ENCODE results near the gene SMNDC1.
"Not testable (repeated sequence)": the region's sequence is repeated elsewhere in the genome, so short reads cannot be mapped to it uniquely, and the experiment has no call there.

Gene SMNDC1

DNA sequence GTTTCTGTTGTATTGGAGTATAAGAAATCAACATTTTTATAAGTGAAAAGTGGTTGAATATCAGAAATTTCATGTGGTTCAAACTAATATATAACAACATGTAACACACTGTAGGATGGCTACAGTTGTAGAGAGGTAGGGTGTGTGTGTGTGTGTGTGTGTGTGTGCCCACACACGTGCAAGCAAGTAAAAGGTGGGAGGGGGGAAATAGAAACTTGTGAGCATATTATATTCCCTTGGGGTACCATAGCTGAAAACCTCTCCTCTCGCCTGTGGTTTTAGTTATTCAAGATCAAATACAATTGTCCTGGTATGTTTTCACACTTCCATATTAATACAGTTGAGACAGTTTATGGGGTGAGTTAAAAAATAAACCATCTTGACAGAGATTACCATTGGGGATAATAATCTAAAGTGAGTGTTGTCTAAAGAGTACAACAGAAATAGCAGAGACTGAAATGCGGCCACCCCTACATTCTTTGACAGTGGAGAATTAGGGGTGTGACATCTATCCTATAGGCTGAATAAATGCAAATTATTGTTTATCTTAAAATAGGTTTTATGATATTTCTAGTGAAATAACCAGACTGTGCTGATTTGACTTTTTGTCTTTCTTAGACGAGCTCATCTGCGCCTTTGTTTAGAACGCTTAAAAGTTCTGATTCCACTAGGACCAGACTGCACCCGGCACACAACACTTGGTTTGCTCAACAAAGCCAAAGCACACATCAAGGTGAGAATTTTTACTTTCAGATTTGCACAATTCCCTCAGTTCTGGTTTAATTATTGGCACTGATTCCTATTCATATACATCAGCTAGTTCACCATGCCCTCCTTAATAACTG, 25.9 kb downstream of the SMNDC1 start:
- no peak for DNase-seq

DNA sequence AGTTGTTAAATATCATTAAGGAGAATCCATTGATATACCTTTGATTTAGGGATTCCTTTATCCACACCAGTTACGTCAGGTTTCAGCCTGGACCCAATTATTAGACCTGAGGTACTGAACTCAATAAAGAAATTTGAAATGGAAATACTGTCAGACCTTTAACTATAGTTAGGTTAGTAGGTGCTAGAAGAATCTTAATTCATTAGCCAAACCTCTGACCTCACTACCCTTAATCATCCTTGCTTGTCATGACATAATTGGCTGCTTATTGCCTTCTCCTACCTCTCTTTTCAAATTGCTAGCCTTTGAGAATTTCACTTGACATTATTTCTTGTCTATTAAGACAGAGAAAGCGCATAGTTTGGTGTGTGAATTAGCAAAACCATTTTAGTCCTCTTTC, 27.1 kb downstream of the SMNDC1 start:
- DNase-seq = no peak

DNA sequence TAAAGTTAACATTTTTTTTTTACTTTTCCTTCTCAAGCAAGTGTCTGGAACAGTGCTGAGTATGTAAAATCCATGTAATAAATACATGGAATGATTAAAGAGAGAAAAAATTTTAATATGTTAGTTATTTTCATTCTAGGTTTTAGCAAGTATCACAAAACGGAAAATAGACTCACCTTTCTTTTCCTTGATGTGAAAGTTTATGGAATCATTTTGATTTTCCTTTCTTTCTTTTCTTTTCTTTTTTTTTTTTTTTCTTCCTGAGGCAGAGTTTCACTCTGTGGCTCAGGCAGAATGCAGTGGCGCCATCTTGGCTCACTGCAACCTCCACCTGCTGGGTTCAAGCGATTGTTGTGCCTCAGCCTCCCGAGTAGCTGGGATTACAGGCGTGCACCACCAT, 28.1 kb downstream of the SMNDC1 start:
- DNase-seq = no peak

DNA sequence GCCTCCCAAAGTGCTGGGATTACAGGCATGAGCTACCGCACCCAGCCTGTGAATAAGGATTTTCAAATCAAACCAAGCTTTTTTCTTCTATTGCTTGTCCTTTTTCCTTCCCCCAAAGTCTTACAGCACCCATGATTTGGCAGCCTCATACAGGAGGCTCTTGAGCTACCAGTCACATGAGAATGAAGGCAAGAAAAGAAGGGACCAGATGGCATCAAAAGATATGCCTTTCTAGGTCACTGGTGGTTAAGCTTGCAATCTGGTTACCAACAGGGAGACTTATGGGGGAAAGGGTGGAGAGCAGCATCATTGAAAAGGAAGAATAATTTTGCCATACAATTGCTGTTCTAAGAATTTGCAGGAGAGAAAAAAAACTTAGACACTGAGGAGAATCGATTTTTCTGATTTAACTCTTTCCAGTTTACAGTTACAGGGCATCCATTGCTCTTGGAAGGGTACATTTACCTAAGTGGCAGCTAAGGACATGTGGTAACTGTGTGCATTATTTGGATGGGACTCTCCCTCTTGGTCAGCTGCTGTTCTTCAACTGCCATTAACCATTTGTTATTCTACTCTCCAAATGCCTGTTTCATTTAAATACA, 29.5 kb downstream of the SMNDC1 start:
- no peak for DNase-seq

DNA sequence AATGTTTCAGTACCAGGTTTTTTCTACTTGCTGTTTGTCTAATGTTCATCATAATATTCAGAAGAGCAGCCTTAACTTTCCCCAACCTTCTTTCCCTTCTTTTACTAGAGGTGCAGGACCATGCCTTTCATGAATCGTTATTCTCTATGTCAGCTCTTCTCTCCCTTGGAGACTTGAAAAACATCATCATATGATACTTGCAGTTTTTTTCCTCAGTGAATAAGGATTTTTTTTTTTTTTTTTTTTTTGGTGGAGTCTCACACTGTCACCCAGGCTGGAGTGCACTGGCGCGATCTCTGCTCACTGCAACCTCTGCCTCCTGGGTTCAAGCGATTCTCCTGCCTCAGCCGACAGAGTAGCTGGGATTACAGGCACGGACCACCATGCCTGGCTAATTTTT, 30.1 kb downstream of the SMNDC1 start:
- no peak for DNase-seq

DNA sequence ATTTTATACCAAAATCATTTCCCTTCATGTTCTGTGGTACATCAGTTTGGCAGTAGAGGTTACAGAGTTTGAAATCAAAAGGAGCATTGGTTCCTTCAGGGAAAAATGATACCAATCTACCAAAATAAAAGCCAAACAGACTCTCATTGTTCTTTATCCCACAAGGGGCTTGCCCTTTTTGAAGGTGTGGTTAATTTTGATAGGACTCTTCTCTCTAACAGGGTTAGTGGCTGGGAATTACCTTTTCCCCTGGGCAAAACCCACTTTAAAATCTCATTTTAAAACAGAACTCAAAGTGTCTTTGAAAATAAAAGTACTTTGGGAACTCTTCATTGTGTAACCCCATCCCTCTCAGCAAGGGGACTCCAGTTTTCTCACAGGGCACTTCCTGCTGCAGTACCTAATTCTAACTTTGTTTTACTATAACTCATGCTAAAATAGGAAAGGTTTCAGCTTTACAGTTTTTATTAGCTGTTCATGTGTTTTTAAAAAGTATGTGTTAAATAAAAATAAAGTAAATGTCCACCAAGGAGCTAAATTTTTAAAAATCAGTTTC, 30.6 kb downstream of the SMNDC1 start:
- no peak for DNase-seq

DNA sequence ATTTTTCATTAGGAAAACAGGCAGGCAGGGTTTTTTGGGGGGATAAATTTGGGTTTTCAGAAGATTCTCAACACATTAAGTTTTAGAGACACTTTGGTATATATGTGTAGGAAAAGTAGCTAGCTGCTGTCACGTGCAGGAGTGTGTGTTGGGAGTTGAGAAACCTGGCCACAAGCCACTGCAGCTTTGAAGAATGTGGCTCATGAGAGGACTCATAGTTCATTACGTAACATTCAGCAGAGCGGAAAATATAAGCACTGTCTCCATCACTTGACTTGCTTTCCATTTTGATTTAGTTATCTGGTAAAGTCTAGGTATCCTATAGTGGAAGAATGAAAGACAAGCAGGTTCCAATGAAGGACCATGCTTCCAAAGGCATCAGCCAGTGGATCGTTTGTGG, 31.2 kb downstream of the SMNDC1 start:
- DNase-seq = peak; percentile 21

DNA sequence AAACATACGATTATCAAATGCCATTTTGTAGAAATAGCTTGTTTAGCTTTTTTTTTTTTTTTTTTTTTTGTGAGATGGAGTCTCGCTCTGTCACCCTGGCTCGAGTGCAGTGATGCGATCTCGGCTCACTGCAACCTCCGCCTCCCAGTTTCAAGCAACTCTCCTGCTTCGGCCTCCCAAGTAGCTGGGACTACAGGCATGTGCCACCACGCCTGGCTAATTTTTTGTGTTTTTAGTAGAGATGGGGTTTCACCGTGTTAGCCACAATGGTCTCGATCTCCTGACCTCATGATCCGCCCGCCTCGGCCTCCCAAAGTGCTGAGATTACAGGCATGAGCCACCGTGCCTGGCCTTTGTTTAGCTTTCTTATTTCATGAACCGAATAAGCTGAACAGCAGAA, 31.7 kb downstream of the SMNDC1 start:
- not testable (repeated sequence) for DNase-seq

DNA sequence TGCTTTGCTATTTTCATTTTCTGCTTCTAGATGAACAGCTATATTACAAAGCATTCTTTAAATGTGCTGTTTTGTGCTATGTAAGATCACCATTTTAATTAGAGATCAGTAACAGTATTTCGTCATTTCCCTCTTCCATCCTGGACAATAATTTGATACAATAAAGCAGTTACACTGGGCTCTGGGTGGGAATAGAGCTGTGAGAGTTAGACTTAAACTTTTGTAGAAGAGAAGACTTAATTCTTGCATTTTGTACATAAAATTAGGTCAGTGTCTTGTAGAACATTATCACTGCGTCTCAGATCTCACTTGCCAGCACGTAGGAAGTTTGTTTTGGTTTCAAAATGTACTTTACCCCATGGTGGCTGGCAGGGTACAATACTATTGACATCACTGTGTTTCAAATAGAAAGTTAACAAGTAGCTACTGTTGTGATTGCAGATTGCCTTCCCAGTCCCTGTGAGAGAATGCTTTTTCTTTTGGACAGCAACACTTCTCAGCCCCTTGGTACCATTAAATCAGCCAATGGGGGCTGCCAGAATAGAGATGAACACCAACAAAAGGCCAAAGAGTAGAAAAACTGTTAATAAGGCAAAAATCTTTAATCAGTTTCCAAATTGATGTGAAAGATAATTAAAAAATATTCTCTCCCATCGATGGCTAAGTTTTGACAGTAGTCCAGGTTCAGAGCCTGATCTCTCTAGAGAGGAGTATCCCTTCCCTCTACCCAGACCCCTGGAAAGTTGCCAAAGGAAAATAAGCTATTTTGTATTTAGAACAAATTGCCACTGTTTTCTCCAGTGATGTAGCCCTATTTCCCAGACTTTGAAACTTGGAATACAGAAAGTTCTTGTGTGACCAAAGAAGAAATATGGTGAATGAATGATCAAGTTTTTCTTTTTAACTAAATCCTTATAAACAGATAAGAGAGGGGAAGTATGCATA, 35.1 kb downstream of the SMNDC1 start:
- DNase-seq = no peak

DNA sequence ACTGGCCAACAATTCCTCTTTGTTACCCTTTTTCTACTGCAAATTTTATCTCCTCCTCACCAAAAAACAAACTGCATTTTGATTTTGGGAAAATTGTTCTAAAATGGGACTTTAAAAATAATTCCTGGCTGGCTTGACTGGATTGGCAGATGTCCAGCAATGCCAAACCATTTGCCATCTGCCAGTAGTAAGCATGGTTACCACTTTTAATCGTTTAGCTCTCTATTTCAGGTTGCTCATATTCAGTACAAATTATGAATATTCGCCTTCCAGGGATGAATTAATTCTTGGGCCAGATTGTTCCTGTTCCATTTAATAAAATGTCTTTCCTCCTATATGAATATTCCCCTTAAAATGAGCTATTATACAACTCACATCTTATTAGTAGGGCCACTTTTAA, 35.7 kb downstream of the SMNDC1 start:
- no peak for DNase-seq

DNA sequence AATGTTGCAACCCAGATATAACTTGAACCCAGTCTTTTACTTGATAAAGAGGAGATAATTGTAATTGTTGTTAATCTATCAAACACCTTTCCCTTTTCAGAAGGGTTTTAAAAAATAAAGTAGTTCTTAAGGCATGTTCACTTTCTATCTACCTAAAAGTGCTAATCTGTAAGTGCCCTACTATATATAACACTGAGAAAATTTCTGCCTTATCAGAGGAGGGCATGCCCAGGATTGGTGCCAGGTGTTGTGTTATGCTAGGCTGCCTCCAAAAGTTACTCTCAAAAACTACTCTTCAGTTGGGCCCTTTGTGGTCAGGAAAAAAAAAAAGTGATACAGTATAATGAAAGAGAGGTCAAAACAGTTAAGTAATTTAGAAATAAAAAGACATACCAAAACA, 36.3 kb downstream of the SMNDC1 start:
- DNase-seq = no peak

DNA sequence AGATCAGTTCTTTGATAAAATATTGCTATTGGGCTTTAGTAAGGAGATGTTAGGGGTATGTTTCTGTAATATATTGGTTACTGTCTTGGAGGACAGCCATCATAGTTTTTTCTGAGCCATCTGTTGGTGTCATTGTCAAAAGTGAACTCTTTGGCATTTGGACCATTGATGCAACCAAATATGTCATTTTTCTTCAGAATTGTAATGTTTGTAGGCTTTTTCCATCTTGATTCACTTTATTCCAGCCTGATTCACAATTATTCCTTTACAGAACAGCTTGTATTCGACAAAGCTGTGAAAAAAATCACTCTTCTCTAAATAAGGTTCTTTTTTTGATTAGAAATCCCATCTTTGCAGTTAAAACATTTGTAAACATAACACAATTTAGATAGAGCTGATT, 37.4 kb downstream of the SMNDC1 start:
- DNase-seq = no peak

DNA sequence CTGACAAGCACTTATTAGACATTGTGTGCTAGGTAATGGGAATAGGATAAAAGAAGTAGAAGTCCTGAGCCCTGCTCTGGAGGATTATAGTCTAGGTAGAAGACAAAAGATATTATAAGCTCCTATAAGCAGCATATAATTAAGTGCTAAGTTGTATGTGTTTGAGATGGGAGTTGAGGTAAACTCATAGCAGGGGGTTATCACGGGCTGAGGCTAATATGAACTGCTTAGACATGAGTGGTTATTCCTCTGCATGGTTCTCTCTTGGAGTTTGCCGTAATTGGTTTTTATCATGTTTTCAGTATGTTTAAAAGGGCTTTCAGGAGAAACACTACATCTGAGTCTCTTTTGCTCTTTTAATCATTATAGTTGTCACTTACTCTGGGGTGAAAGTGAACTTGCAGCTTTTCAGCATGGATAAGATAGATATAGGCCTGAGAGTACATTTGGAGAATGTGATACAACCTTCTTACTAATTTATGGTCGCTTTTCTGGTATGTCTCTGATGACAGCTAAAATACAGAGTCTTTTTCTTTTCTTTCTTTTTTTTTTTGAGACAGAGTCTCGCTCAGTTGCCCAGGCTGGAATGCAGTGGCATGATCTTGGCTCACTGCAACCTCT, 39.0 kb downstream of the SMNDC1 start:
- no peak for DNase-seq

DNA sequence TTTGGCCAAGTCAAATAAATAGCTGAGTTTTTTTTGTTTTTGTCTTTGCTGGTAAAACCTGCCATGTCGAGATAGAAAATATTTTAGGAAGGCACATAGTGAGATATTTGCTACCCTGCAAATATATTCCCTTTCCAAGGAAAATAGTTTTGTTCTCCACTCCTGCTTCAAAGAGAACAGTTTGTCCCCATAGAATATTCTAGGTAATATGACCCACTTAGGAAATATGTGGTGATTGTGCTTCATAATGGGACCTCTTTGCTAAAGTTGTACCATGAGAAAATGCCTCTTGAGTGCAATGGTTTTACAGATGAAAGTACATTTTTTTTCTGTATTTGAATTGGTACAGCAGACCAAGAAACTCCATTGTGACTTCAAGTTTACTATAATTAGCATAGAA, 41.6 kb downstream of the SMNDC1 start:
- no peak for DNase-seq

DNA sequence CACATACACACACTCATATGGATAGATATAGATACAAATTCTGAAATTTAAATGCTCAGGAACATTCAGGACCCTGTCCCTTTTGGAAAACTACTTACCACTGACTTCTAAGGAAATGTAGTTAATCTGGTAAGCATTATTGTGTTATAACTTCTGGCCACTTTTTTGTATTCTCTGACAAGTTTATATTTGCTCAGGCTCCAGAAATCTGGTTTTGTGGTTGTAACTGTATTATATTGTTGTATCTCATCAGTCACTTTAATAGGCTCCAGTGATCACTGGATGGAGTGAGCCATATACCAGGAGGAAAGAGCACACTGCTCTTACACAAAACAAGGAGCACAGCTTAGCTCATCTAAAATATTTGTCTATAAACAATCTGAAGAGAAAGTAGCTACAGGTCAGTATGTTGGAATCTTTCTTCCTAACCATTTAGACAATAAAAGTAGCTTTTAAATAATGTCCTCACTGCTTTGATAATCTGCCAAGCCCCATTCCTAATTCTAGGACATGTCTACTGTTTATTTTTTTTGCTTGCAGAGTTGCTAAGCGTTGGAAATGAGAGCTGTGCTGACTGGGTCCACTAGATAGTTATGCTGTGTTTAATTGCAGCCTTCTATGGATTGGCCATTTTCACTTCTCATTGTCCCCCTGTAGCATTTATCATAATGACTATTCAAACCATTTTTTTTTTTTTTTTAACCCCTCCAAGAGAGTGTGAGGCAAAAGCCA, 43.8 kb downstream of the SMNDC1 start:
- DNase-seq = no peak

DNA sequence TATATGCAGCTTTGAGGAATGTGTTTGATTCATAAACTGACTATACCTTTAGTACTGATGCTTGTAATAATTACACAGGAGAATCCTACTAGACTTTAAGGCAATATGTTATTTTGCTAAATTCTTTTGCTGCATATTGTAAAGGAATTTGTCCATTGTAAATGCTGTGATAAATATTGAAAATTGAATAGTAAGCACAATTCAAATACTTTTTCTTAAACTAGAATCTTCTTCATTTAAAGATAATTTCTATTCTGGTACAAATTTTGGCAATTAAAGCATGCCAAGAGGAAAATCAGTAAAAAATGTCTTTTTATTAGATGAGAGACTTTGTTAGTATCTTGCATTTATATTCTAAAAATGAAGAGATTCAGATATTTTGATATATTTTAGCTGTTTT, 45.4 kb downstream of the SMNDC1 start:
- no peak for DNase-seq

DNA sequence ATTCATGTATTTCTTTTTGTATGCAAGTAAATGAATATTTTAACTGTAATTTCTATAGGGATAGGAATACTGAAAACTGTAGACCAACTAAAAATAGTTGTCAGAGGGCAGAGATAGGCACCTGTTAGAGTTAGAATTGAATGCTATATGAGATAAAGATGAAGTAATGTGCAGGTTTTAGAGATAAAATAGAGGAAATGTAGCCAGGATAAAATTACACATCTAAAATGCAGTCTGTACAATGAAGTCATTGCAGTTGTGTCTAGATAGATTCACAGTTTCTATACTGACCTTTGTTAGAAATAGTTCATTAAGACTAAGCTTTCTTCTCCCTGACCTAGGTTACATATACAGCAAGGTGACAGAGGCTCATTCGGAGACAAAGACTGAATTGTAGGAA, 46.2 kb downstream of the SMNDC1 start:
- no peak for DNase-seq

DNA sequence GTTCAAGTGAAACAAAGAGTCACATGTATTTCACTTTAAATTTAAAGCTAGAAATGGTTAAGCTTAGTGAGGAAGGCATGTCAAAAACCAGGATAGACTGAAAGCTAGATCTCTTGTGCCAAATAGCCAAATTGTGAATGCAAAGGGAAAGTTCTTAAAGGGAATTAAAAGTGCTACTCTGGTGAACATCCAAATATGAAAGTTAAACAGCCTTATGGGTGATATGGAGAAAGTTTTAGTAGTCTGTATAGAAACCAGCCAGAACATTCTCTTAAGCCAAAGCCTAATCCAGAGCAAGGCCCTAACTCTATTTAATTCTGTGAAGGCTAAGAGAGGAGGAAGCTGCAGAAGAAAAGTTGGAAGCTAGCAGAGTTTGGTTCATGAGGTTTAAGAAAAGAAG, 50.3 kb downstream of the SMNDC1 start:
- DNase-seq = no peak

DNA sequence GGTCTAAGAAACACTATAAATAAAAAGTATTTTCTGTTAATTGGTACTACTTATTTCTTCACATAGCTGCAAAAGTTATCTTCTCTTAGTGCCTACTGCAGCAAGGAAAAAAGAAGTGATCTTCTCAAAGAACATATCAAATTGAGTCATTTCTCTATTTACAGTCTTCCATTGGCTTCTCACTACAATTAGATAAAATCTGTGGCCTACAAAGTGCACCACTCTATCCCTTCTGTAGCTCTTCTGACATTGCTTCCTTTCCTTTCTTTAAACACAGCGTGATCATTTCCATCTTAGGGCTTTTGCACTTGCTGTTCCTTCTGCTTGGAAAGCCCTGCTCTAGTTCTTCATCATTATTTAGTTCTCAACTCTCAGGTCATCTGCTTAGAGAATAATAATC, 52.6 kb downstream of the SMNDC1 start:
- DNase-seq = no peak

DNA sequence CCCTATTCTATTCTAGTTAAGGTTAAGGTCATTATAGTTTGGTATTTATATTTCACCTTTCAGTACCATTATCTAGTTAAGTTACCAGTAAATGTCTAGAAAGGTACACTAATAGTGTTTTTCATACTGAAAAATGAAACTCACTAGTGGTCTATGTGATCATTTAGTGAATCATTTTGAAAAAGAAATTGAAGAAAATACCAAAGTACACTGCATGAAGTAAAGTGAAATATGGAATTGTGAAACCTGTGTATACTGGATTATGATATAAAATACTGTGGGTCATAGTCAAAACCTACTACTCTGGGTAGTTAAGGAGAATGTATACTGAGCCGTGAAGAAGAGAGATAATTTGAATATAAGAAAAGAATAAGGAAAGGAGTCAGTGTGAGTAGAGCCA, 53.3 kb downstream of the SMNDC1 start:
- not testable (repeated sequence) for DNase-seq

DNA sequence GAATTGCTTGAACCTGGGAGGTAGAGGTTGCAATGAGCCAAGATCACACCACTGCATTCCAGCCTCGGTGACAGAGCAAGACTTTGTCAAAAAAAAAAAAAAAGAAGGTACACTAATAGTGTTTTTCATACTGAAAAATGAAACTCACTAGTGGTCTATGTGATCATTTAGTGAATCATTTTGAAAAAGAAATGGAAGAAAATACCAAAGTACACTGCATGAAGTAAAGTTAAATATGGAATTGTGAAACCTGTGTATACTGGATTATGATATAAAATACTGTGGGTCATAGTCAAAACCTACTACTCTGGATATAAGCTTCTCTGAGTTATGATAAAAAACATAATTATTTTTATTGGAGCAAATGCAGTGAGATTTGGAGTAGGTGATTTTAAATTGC, 55.2 kb downstream of the SMNDC1 start:
- DNase-seq = not testable (repeated sequence)

DNA sequence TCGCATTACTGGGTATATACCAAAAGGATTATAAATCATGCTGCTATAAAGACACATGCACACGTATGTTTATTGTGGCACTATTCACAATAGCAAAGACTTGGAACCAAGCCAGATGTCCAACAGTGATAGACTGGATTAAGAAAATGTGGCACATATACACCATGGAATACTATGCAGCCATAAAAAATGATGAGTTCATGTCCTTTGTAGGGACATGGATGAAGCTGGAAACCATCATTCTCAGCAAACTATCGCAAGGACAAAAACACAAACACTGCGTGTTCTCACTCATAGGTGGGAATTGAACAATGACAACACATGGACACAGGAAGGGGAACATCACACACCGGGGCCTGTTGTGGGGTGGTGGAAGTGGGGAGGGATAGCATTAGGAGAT, 56.9 kb downstream of the SMNDC1 start:
- not testable (repeated sequence) for DNase-seq

Measured in stimulated activated CD4-positive, alpha-beta T cell treated with anti-CD3 and anti-CD28 coated beads, Interleukin-4, amount 100 ng/mL, for 1 hour (primary cell).